HCT116 (cell line): ENCODE data around the gene PRRT1B. TPM values are rescaled to one million over a fixed set of nuclear protein-coding genes. Genes with fewer than 3 reads are reported as not detected.

Source experiments
- ATAC-seq: fragments of 200-7000 bp; cut with Tn5 transposase; 2 replicates; pipeline ENCODE4 v1.9.1; 2020; ENCODE audit warnings: mild to moderate bottlenecking, moderate library complexity
- BruUV-seq: library from RNA; stranded (reverse); fragments of 400-500 nt; replicated peaks from 2 replicates; lab custom pipeline; 2021; lab: Mats Ljungman, UMichigan
- CTCF ChIA-PET: fragments of 300-600 bp; sonication (Branson Sonifier 250); formaldehyde crosslinking; loops from one replicate; lab custom pipeline; 2021; ENCODE audit warnings: antibody characterized with exemption; lab: Charles Lee
- POLR2A ChIA-PET: fragments of 300-600, 350-600 bp; sonication (Branson Sonifier 250); formaldehyde crosslinking; loops from one replicate; lab custom pipeline; 2021; ENCODE audit warnings: antibody characterized with exemption; lab: Charles Lee
- RAD21 ChIA-PET, 2 experiments: fragments of 300-600 bp; sonication (Branson Sonifier 250); formaldehyde crosslinking; loops; one replicate each; lab custom pipeline; 2023; ENCODE audit warnings: low total read pairs in 2 of 2; ENCODE audit not compliant: uncharacterized antibody in 2 of 2, unreplicated experiment in 2 of 2, low non-redundant PET in 1 of 2; lab: Charles Lee
- DNase-seq: peaks from one replicate; pipeline ENCODE4 v3.0.0-alpha.2; 2010; ENCODE audit warnings: low read depth, low spot score
- H2AFZ ChIP-seq: fragments of 200-600 bp; shearing (Covaris generic), sonication (generic); 2 replicates; pipeline ENCODE4 v1.6.1; 2017; ENCODE audit warnings: low read depth, mixed run types, mixed read lengths, antibody characterized with exemption, low read length; ENCODE audit not compliant: poor library complexity, severe bottlenecking
- H3K27ac ChIP-seq: 2 replicates; pipeline ENCODE4 v1.5.1; 2012; ENCODE audit warnings: low read depth, low read length
- H3K27me3 ChIP-seq: fragments of 200-600 bp; sonication (generic); 2 replicates; pipeline ENCODE4 v1.6.1; 2016; ENCODE audit warnings: mixed run types, low read length, mixed read lengths; ENCODE audit not compliant: insufficient read depth
- H3K36me3 ChIP-seq, 2 experiments: fragments of 200-500 bp in 1 of 2; fragments of 200-600 bp in 1 of 2; sonication (Bioruptor generic) in 1 of 2; sonication (generic) in 1 of 2; 2 replicates each; pipeline versions ENCODE4 v1.5.1 to v1.6.1; 2014 to 2016; ENCODE audit warnings: low read length in 2 of 2, inconsistent platforms in 1 of 2, mixed read lengths in 1 of 2, mixed run types in 1 of 2; ENCODE audit not compliant: insufficient read depth in 2 of 2, control insufficient read depth in 1 of 2
- H3K4me1 ChIP-seq, 2 experiments: fragments of 200-600 bp in 1 of 2; sonication (generic) in 1 of 2; 2 replicates each; pipeline versions ENCODE4 v1.5.1 to v1.6.1; 2012 to 2017; ENCODE audit warnings: low read length in 2 of 2, inconsistent platforms in 1 of 2, mild to moderate bottlenecking in 1 of 2, mixed read lengths in 1 of 2, mixed run types in 1 of 2, moderate library complexity in 1 of 2; ENCODE audit not compliant: insufficient read depth in 2 of 2, control insufficient read depth in 1 of 2
- H3K4me2 ChIP-seq: fragments of 200-600 bp; sonication (generic); 2 replicates; pipeline ENCODE4 v1.6.1; 2017; ENCODE audit warnings: mixed run types, low read length, mixed read lengths
- H3K4me3 ChIP-seq, 2 experiments: fragments of 200-600 bp in 1 of 2; sonication (generic) in 1 of 2; replicated peaks in 1 of 2; 2 replicates each; pipeline ENCODE4 v1.5.1; 2011 to 2016; ENCODE audit warnings: low read length in 2 of 2, control low read depth in 1 of 2, low read depth in 1 of 2, mild to moderate bottlenecking in 1 of 2, mixed read lengths in 1 of 2, mixed run types in 1 of 2
- H3K79me2 ChIP-seq: fragments of 200-600 bp; sonication (generic); 2 replicates; pipeline ENCODE4 v1.6.1; 2017; ENCODE audit warnings: mild to moderate bottlenecking, mixed run types, low read length, moderate library complexity, mixed read lengths; ENCODE audit not compliant: insufficient read depth
- H3K9ac ChIP-seq: fragments of 200-600 bp; sonication (generic); 2 replicates; pipeline ENCODE4 v1.6.1; 2016; ENCODE audit warnings: low read length, mixed read lengths
- H3K9me2 ChIP-seq: fragments of 200-600 bp; sonication (generic), shearing (Covaris generic); 2 replicates; pipeline ENCODE4 v1.6.1; 2017; ENCODE audit warnings: mixed run types, mild to moderate bottlenecking, moderate library complexity; ENCODE audit not compliant: insufficient read depth
- H3K9me3 ChIP-seq, 2 experiments: fragments of 200-500 bp in 1 of 2; fragments of 200-600 bp in 1 of 2; sonication (Bioruptor generic) in 1 of 2; sonication (generic) in 1 of 2; 2 replicates each; pipeline ENCODE4 v1.6.1; 2014 to 2017; ENCODE audit warnings: low read length in 2 of 2, mixed read lengths in 2 of 2, inconsistent platforms in 1 of 2, low read depth in 1 of 2, mild to moderate bottlenecking in 1 of 2, mixed run types in 1 of 2, moderate library complexity in 1 of 2; ENCODE audit not compliant: control insufficient read depth in 1 of 2, insufficient read depth in 1 of 2
- H4K20me1 ChIP-seq: fragments of 200-600 bp; sonication (generic), shearing (Covaris generic); 2 replicates; pipeline ENCODE4 v1.6.1; 2017; ENCODE audit warnings: mixed run types, mild to moderate bottlenecking, moderate library complexity; ENCODE audit not compliant: insufficient read depth
- ATF3 ChIP-seq: IDR thresholded peaks from 2 replicates; pipeline ENCODE4 v1.6.1; 2012
- CBX3 ChIP-seq: IDR thresholded peaks from 2 replicates; pipeline ENCODE4 v1.6.1; 2012; ENCODE audit warnings: low read depth
- EGR1 ChIP-seq: IDR thresholded peaks from 2 replicates; pipeline ENCODE4 v1.6.1; 2012; ENCODE audit warnings: low read depth
- ELF1 ChIP-seq: IDR thresholded peaks from 2 replicates; pipeline ENCODE4 v1.6.1; 2012; ENCODE audit warnings: low read depth, borderline replicate concordance
- EZH2 ChIP-seq: fragments of 200-600 bp; sonication (generic); IDR thresholded peaks from 2 replicates; pipeline ENCODE4 v1.6.1; 2017; ENCODE audit warnings: antibody characterized with exemption, mixed run types
- EZH2phosphoT487 ChIP-seq: fragments of 200-600 bp; IDR thresholded peaks from 2 replicates; pipeline ENCODE4 v1.6.1; 2018; ENCODE audit warnings: antibody characterized with exemption, borderline replicate concordance
- JUND ChIP-seq: IDR thresholded peaks from 2 replicates; pipeline ENCODE4 v1.6.1; 2012
- POLR2AphosphoS5 ChIP-seq: IDR thresholded peaks from 2 replicates; pipeline ENCODE4 v1.6.1; 2011; ENCODE audit warnings: mild to moderate bottlenecking, low read depth, low read length, moderate library complexity
- REST ChIP-seq: IDR thresholded peaks from 2 replicates; pipeline ENCODE4 v1.6.1; 2012; ENCODE audit warnings: low read depth
- SIN3A ChIP-seq: IDR thresholded peaks from 2 replicates; pipeline ENCODE4 v1.6.1; 2012; ENCODE audit warnings: low read depth
- SRF ChIP-seq: IDR thresholded peaks from 2 replicates; pipeline ENCODE4 v1.6.1; 2012; ENCODE audit warnings: low read depth
- TCF7L2 ChIP-seq: IDR thresholded peaks from 2 replicates; pipeline ENCODE4 v1.7.0; 2011; ENCODE audit warnings: borderline replicate concordance, inconsistent platforms; ENCODE audit not compliant: insufficient read depth, insufficient read length; ENCODE audit errors: extremely low read depth
- YY1 ChIP-seq: IDR thresholded peaks from 2 replicates; pipeline ENCODE4 v1.6.1; 2011; ENCODE audit warnings: low read length, low read depth, moderate library complexity, mild to moderate bottlenecking; ENCODE audit not compliant: insufficient replicate concordance; ENCODE audit errors: extremely low read depth
- ZBTB33 ChIP-seq: IDR thresholded peaks from 2 replicates; pipeline ENCODE4 v1.6.1; 2011; ENCODE audit warnings: mild to moderate bottlenecking, low read length, moderate library complexity; ENCODE audit not compliant: insufficient replicate concordance; ENCODE audit errors: extremely low read depth
- ZFX ChIP-seq: fragments of 450-650 bp; IDR thresholded peaks from 2 replicates; pipeline ENCODE4 v1.6.1; 2017
- ZNF274 ChIP-seq: fragments of 200-500 bp; sonication (Bioruptor generic); IDR thresholded peaks from 2 replicates; pipeline ENCODE4 v1.6.1; 2014; ENCODE audit warnings: mild to moderate bottlenecking, low read depth, low read length, inconsistent platforms
- intact Hi-C: fragments of 100-400 bp; cut with micrococcal nuclease; formaldehyde crosslinking; loops from 2 replicates; pipeline ENCODE4 v1.10.0; 2022
- total RNA-seq: library from RNA; stranded (reverse); gene quantifications from one replicate; pipeline ENCODE4 v1.2.1, GENCODE V29; 2021; ENCODE audit not compliant: unreplicated experiment

Gene PRRT1B
- total RNA-seq, 1 experiment from 2014 or later: not detected

GRCh38 chr9:131499254-131499767 lies 46.0 kb upstream of the PRRT1B start:
- no peak overlapping the region for H3K4me3 ChIP-seq
- RAD21 ChIA-PET: no interaction called here
- CTCF ChIA-PET: interaction anchor here (0.5 kb wide), 1 partner anchor 35 kb away, joined by 5 read pairs; no protein-coding TSS in a partner anchor
- H3K27ac ChIP-seq: peak overlapping the region; percentile 29; the same call in 1 of the 2 replicates
- ATAC-seq (no peak), DNase-seq (no peak)
- no peaks in the 10 kb centered on the region for H3K9me3 ChIP-seq
- intact Hi-C loops: no loop called here
- POLR2A ChIA-PET: no interaction called here
- no peaks in the 10 kb centered on the region for H3K9me2 ChIP-seq
- no peak overlapping the region for H3K9ac ChIP-seq
- H3K27me3 ChIP-seq: no peaks in the 10 kb centered on the region
- peaks cover 0 to 10% of the 10 kb centered on the region in 2 experiments; a peak in 1 of 4 replicates for H3K4me1 ChIP-seq
- no peaks in the 10 kb centered on the region for H3K79me2 ChIP-seq
- no peak overlapping the region for H3K4me2 ChIP-seq
- no peaks in the 10 kb centered on the region for H4K20me1 ChIP-seq
- H3K36me3 ChIP-seq: peaks cover 39 to 47% of the 10 kb centered on the region in 2 experiments; a peak in 3 of 4 replicates
- H2AFZ ChIP-seq: no peak overlapping the region
- BruUV-seq: no TSS peak
- TF ChIP-seq ELF1 (no peak), EZH2 (no peak), ZFX (no peak), REST (no peak), JUND (no peak), EGR1 (no peak), POLR2AphosphoS5 (no peak; the same call in 1 of the 2 replicates), ZNF274 (no peak), SRF (no peak), ATF3 (no peak), ZBTB33 (no peak), EZH2phosphoT487 (no peak), SIN3A (no peak), CBX3 (no peak), TCF7L2 (no peak), YY1 (no peak)
- TF ChIP-seq, all 23 proteins: peak for 0
